Smooth muscle cell (in vitro differentiated cells): ENCODE results near the gene VGLL4. TPM values are rescaled to one million over a fixed set of nuclear protein-coding genes. Genes with fewer than 3 reads are reported as not detected.

ENCODE experiments used
- DNase-seq: peaks from one replicate; lab custom pipeline; 2025; ENCODE audit not compliant: unreplicated experiment; lab: John Stamatoyannopoulos, UW
- H2AFZ ChIP-seq: fragments of 200-600 bp; sonication (generic); 2 replicates; pipeline ENCODE4 v1.6.0; 2016; ENCODE audit warnings: antibody characterized with exemption, low read depth, mild to moderate bottlenecking
- H3F3A ChIP-seq: fragments of 200-600 bp; sonication (generic); 2 replicates; pipeline ENCODE4 v1.6.0; 2017; ENCODE audit warnings: antibody characterized with exemption, low read depth
- H3K27ac ChIP-seq: fragments of 200-600 bp; sonication (generic); 2 replicates; pipeline ENCODE4 v1.5.1; 2016; ENCODE audit warnings: low read depth, mild to moderate bottlenecking
- H3K27me3 ChIP-seq: fragments of 200-600 bp; sonication (generic); 2 replicates; pipeline ENCODE4 v1.6.1; 2016; ENCODE audit warnings: low read depth, mild to moderate bottlenecking
- H3K36me3 ChIP-seq: fragments of 200-600 bp; sonication (generic); 2 replicates; pipeline ENCODE4 v1.5.1; 2016; ENCODE audit warnings: low read depth
- H3K4me1 ChIP-seq: fragments of 200-600 bp; sonication (generic); 2 replicates; pipeline ENCODE4 v1.5.1; 2016; ENCODE audit warnings: low read depth
- H3K4me2 ChIP-seq: fragments of 200-600 bp; sonication (generic); 2 replicates; pipeline ENCODE4 v1.6.0; 2016; ENCODE audit warnings: mild to moderate bottlenecking
- H3K4me3 ChIP-seq: fragments of 200-600 bp; sonication (generic); 2 replicates; pipeline ENCODE4 v1.5.1; 2016; ENCODE audit warnings: mild to moderate bottlenecking
- H3K79me2 ChIP-seq: fragments of 200-600 bp; sonication (generic); 2 replicates; pipeline ENCODE4 v1.6.0; 2016; ENCODE audit warnings: low read depth, mild to moderate bottlenecking
- H3K9ac ChIP-seq: fragments of 200-600 bp; sonication (generic); 2 replicates; pipeline ENCODE4 v1.6.0; 2016; ENCODE audit warnings: low read depth
- H3K9me3 ChIP-seq: fragments of 200-600 bp; sonication (generic); replicated peaks from 2 replicates; pipeline ENCODE4 v1.5.1; 2016; ENCODE audit warnings: low read depth
- H4K20me1 ChIP-seq: fragments of 200-600 bp; sonication (generic); 2 replicates; pipeline ENCODE4 v1.6.0; 2016; ENCODE audit warnings: low read depth
- CTCF ChIP-seq: fragments of 200-600 bp; sonication (generic); IDR thresholded peaks from 2 replicates; pipeline ENCODE4 v1.5.1; 2017; ENCODE audit warnings: borderline replicate concordance, mild to moderate bottlenecking, antibody characterized with exemption; ENCODE audit not compliant: insufficient read depth, poor library complexity, severe bottlenecking
- WGBS: methylation state at CpG from one replicate; pipeline ENCODE4 v1.1.7; 2016; ENCODE audit warnings: low lambda C conversion rate; 5-methylcytosine and 5-hydroxymethylcytosine counted together
- polyA plus RNA-seq: library from polyadenylated mRNA; unstranded; fragments of >200 nt; fragmentation: Nextera tagmentation; extraction: Ambion mirVana; gene quantifications from 2 replicates; pipeline ENCODE4 v1.2.1, GENCODE V29; 2016
- total RNA-seq: library from RNA; depleted of rRNA; stranded (reverse); fragments of >200 nt; gene quantifications from 2 replicates; pipeline ENCODE4 v1.2.3, GENCODE V29; 2014

Gene VGLL4
- total and polyA plus RNA-seq, 2 experiments from 2014 or later, result 72.0 to 109 TPM

- H3K9ac ChIP-seq, result no peak overlapping the region
- no peak overlapping the region for H2AFZ ChIP-seq
- H3K4me2 ChIP-seq, result no peak overlapping the region
- no peak for TF ChIP-seq CTCF
- H3K9me3 ChIP-seq, result no peaks in the 10 kb centered on the region
- H3K27ac ChIP-seq, result no peak overlapping the region
- no peak overlapping the region for H3K4me3 ChIP-seq
- H3K27me3 ChIP-seq, result no peaks in the 10 kb centered on the region
- H3K36me3 ChIP-seq, result no peaks in the 10 kb centered on the region
- DNase-seq, result no peak
- 96% methylated on average over 9 of the region's 9 CpGs for WGBS
- H3K4me1 ChIP-seq, result peaks cover 10% of the 10 kb centered on the region
- peaks cover 17% of the 10 kb centered on the region for H3F3A ChIP-seq
- H4K20me1 ChIP-seq, result no peaks in the 10 kb centered on the region
- no peaks in the 10 kb centered on the region for H3K79me2 ChIP-seq
These were observed 96.9 kb downstream of the VGLL4 start for GRCh38 chr3:11546657-11547302.

GRCh38 chr3:11545186-11545851, 98.4 kb downstream of the VGLL4 start:
- H3K4me1 ChIP-seq, result peaks cover 10% of the 10 kb centered on the region
- no peak for DNase-seq
- peaks cover 5% of the 10 kb centered on the region for H3F3A ChIP-seq
- 85% methylated on average over 16 of the region's 16 CpGs for WGBS
- no peak overlapping the region for H2AFZ ChIP-seq
- H3K9me3 ChIP-seq, result no peaks in the 10 kb centered on the region
- no peak overlapping the region for H3K4me2 ChIP-seq
- no peaks in the 10 kb centered on the region for H3K79me2 ChIP-seq
- H3K27ac ChIP-seq, result peak overlapping the region; percentile 15
- no peaks in the 10 kb centered on the region for H4K20me1 ChIP-seq
- H3K27me3 ChIP-seq, result no peaks in the 10 kb centered on the region
- no peak for TF ChIP-seq CTCF
- no peak overlapping the region for H3K4me3 ChIP-seq
- no peak overlapping the region for H3K9ac ChIP-seq
- no peaks in the 10 kb centered on the region for H3K36me3 ChIP-seq

- peaks cover 10% of the 10 kb centered on the region for H3K4me1 ChIP-seq
- H3K27me3 ChIP-seq, result no peaks in the 10 kb centered on the region
- no peak overlapping the region for H3K9ac ChIP-seq
- H3K79me2 ChIP-seq, result no peaks in the 10 kb centered on the region
- no peak for DNase-seq
- no peaks in the 10 kb centered on the region for H3K9me3 ChIP-seq
- WGBS, result 64% methylated on average over 15 of the region's 17 CpGs
- H3K36me3 ChIP-seq, result no peaks in the 10 kb centered on the region
- no peak overlapping the region for H2AFZ ChIP-seq
- H3F3A ChIP-seq, result peaks cover 2% of the 10 kb centered on the region
- no peak overlapping the region for H3K4me3 ChIP-seq
- H4K20me1 ChIP-seq, result no peaks in the 10 kb centered on the region
- H3K27ac ChIP-seq, result peak overlapping the region; percentile 15
- no peak overlapping the region for H3K4me2 ChIP-seq
- no peak for TF ChIP-seq CTCF
These were observed 99.1 kb downstream of the VGLL4 start for GRCh38 chr3:11544412-11545181.
